DND-41 (cell line): ENCODE data around the gene ZFP64.

Source experiments
- ATAC-seq: fragments of 200-7000 bp; cut with Tn5 transposase; 3 replicates; pipeline ENCODE4 v1.9.1; 2021; ENCODE audit warnings: low read depth; ENCODE audit not compliant: insufficient read depth
- DNase-seq: peaks from one replicate; pipeline ENCODE4 v3.0.0-alpha.2; 2020
- H2AFZ ChIP-seq: 2 replicates; pipeline ENCODE4 v1.6.0; 2012; ENCODE audit warnings: low read depth, low read length
- H3K27ac ChIP-seq: 2 replicates; pipeline ENCODE4 v1.5.1; 2012; ENCODE audit warnings: low read length, inconsistent platforms
- H3K27me3 ChIP-seq: fragments of 200-600 bp; sonication (generic); 2 replicates; pipeline ENCODE4 v1.6.0; 2012; ENCODE audit warnings: low read length, mild to moderate bottlenecking, inconsistent platforms; ENCODE audit not compliant: insufficient read depth, poor library complexity
- H3K36me3 ChIP-seq: 2 replicates; pipeline ENCODE4 v1.5.1; 2012; ENCODE audit warnings: low read length, inconsistent platforms; ENCODE audit not compliant: insufficient read depth
- H3K4me1 ChIP-seq: 2 replicates; pipeline ENCODE4 v1.5.1; 2012; ENCODE audit warnings: mild to moderate bottlenecking, low read length; ENCODE audit not compliant: insufficient read depth
- H3K4me2 ChIP-seq: 2 replicates; pipeline ENCODE4 v1.6.0; 2012; ENCODE audit warnings: mild to moderate bottlenecking, moderate library complexity, low read length, inconsistent platforms; ENCODE audit not compliant: insufficient read depth
- H3K4me3 ChIP-seq, 2 experiments: fragments of 200-600 bp in 1 of 2; shearing (Covaris generic) in 1 of 2; 2 replicates each; pipeline ENCODE4 v1.5.1; 2012 to 2016; ENCODE audit warnings: inconsistent platforms in 2 of 2, low read length in 2 of 2, mild to moderate bottlenecking in 2 of 2, low read depth in 1 of 2, moderate library complexity in 1 of 2
- H3K79me2 ChIP-seq: 2 replicates; pipeline ENCODE4 v1.6.0; 2012; ENCODE audit warnings: low read length, inconsistent platforms; ENCODE audit not compliant: insufficient read depth
- H3K9ac ChIP-seq: 2 replicates; pipeline ENCODE4 v1.6.0; 2012; ENCODE audit warnings: low read depth, mild to moderate bottlenecking, inconsistent platforms, low read length, moderate library complexity
- H3K9me3 ChIP-seq: 2 replicates; pipeline ENCODE4 v1.5.1; 2012; ENCODE audit warnings: low read length, moderate library complexity, mild to moderate bottlenecking, inconsistent platforms; ENCODE audit not compliant: insufficient read depth, severe bottlenecking
- H4K20me1 ChIP-seq: 2 replicates; pipeline ENCODE4 v1.6.0; 2012; ENCODE audit warnings: low read length; ENCODE audit not compliant: insufficient read depth
- CTCF ChIP-seq: IDR thresholded peaks from 2 replicates; pipeline ENCODE4 v1.5.1; 2012; ENCODE audit warnings: borderline replicate concordance, low read length, moderate library complexity, mild to moderate bottlenecking; ENCODE audit not compliant: poor library complexity, severe bottlenecking; ENCODE audit errors: extremely low read depth
- EZH2 ChIP-seq: IDR thresholded peaks from 3 replicates; pipeline ENCODE4 v1.6.1; 2012; ENCODE audit warnings: borderline replicate concordance, low read depth, mild to moderate bottlenecking, moderate library complexity, low read length, inconsistent platforms; ENCODE audit not compliant: severe bottlenecking

Gene ZFP64

GRCh38 chr20:52210037-52210990, 18.7 kb upstream of the ZFP64 start:
- no peaks in the 10 kb centered on the region for H3K4me1 ChIP-seq
- H3K4me3 ChIP-seq, result no peak overlapping the region
- no peaks in the 10 kb centered on the region for H3K9me3 ChIP-seq
- H3K4me2 ChIP-seq, result no peak overlapping the region
- DNase-seq, result no peak
- H3K9ac ChIP-seq, result no peak overlapping the region
- H4K20me1 ChIP-seq, result no peaks in the 10 kb centered on the region
- no peak overlapping the region for H3K27ac ChIP-seq
- ATAC-seq, result no peak
- no peaks in the 10 kb centered on the region for H3K36me3 ChIP-seq
- no peak for TF ChIP-seq CTCF
- TF ChIP-seq EZH2, result no peak
- no peak overlapping the region for H2AFZ ChIP-seq
- peaks cover 6% of the 10 kb centered on the region for H3K27me3 ChIP-seq
- no peaks in the 10 kb centered on the region for H3K79me2 ChIP-seq

GRCh38 chr20:52209154-52209571, 17.6 kb upstream of the ZFP64 start:
- DNase-seq, result no peak
- Histone ChIP-seq H4K20me1 (no peaks in the 10 kb centered on the region), H2AFZ (no peak overlapping the region), H3K79me2 (no peaks in the 10 kb centered on the region), H3K4me2 (no peak overlapping the region), H3K27me3 (peaks cover 6% of the 10 kb centered on the region), H3K9me3 (no peaks in the 10 kb centered on the region), H3K4me3 (no peak overlapping the region), H3K27ac (no peak overlapping the region), H3K36me3 (no peaks in the 10 kb centered on the region), H3K4me1 (no peaks in the 10 kb centered on the region), H3K9ac (no peak overlapping the region)
- no peak for ATAC-seq
- TF ChIP-seq CTCF (no peak), EZH2 (no peak)

GRCh38 chr20:52207020-52207810, 15.6 kb upstream of the ZFP64 start:
- Histone ChIP-seq H4K20me1 (no peaks in the 10 kb centered on the region), H3K36me3 (no peaks in the 10 kb centered on the region), H3K9me3 (no peaks in the 10 kb centered on the region), H3K4me3 (no peak overlapping the region), H3K79me2 (no peaks in the 10 kb centered on the region), H3K27ac (no peak overlapping the region), H3K9ac (no peak overlapping the region), H3K4me1 (no peaks in the 10 kb centered on the region), H3K27me3 (peaks cover 6% of the 10 kb centered on the region), H2AFZ (no peak overlapping the region), H3K4me2 (no peak overlapping the region)
- TF ChIP-seq EZH2, result no peak
- no peak for TF ChIP-seq CTCF
- no peak for ATAC-seq
- no peak for DNase-seq
